Measurements from ENCODE around the gene SORCS1.
A peak's percentile ranks its signal among the peaks of the same experiment; 100 is the strongest.

SORCS1 gene

DNA sequence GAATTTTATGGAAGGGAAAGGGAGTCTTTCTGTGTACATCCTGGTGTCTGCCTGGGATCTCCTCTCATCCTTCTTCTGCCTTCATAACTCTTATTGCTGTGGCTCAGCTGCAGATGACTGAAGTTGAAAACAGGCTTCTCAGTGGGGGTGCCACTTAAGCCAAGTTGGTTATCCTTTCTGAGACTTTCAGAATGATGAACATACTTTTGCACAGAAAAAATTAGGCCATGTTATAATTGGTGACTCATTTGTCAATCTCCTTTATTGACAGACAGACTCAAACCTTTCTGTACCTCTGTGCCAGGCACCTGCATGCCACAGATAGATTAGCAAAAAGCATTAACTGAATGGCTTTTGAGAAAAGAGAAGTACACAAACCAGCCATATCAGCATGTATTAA is 430.3 kb downstream of the SORCS1 start:
- DNase-seq (ENCODE audit: low spot score), result no peak

DNA sequence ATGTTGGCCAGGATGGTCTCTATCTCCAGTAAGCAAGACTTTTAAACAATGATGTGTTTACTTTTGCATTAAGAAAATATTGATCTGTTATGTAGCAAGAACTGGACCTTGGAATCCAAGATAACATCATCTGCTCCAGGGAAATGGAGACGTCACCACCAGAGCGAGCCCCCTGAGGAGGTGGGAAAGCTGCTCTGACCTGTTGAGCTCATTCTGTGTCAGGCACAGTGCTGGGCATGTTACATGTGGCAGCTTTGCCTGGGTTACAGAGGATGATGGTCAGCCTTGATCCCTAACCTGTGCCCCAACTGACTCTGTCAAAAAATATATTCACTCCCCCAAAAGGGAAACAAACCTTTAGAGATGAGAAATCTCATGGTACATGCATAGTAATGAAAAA is 436.3 kb downstream of the SORCS1 start:
- no peak for DNase-seq (ENCODE audit: low spot score)

DNA sequence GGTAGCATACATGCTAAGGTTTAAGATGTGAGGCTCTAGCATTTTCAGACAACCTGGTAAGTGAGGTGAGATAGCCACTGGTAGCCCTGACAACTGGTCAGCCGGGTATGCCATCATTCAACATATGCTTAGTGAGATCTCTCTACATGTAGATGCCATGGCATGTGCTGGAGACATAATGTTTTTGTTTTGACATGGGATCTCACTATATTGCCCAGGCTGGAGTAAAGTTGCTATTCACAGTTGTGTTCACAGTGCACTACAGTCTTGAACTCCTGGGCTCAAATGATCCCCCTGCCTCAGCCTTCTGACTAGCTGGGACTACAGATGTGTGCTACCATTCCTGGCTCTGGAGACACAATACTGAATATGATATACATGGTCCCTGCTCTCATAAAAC is 437.3 kb downstream of the SORCS1 start:
- no peak for DNase-seq (ENCODE audit: low spot score)

DNA sequence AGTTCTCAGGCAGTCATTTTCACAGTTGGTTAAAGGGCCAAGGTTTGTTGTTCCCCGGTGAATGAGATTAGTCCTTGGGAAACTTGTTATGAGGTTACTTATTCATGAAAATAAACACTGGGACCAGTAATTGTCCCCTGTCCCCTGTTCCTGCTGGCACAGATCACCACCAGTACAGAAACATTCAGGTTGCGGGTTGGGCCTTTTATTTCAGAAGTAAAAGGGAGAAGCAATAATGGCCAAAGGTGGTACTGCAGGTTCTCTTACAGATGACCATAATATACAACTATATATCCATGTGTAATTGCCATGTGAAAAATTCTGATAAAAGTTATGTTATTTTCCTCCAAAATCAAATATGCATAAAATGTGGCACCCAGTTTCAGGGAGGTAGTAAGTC is 442.0 kb downstream of the SORCS1 start:
- DNase-seq (ENCODE audit: low spot score), result no peak

DNA sequence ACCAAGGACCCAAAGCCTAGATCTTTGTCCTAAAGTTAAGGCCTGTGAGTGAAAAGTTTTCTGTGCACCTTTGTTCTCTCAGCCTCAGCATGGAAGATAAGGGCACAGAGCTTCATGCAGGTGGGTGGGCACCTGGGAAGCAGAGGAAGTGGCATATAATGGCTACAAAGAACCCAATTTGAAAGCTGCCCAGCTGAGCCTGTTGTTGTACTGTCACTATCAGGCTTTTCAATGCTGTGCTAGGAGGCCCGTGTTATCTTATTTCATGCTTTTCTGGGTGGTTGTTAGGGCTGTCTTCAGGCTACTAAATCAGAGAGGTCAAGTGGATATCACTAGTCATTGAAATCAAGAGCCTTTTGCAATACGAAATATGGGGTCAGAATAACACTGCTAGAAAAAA is 443.8 kb downstream of the SORCS1 start:
- DNase-seq (ENCODE audit: low spot score), result no peak

DNA sequence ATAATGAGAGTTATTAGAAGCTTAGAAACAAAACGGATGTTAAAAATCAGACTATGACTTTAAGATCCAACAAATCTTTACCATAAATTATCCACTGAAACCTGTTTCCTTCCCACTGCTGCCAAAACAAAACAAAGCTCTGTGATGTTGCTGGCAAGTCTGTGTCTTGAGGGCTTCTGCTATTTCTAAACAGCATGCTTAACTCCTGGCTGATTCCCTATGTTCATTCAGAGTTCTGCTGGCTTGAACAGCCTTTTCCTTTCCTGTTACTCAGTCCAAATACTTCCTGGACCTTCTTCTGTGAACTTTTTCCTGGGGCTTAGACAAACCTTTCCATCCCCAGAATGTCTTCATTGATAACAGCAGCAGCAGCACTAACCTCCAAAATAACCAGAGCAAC is 448.1 kb downstream of the SORCS1 start:
- DNase-seq (ENCODE audit: low spot score), result no peak

GRCh38 chr10:106714734-106715555 is 449.6 kb downstream of the SORCS1 start:
- no peak for DNase-seq (ENCODE audit: low spot score)

- no peak for DNase-seq (ENCODE audit: low spot score)
Observed at GRCh38 chr10:106713846-106714245, 450.7 kb downstream of the SORCS1 start.

DNA sequence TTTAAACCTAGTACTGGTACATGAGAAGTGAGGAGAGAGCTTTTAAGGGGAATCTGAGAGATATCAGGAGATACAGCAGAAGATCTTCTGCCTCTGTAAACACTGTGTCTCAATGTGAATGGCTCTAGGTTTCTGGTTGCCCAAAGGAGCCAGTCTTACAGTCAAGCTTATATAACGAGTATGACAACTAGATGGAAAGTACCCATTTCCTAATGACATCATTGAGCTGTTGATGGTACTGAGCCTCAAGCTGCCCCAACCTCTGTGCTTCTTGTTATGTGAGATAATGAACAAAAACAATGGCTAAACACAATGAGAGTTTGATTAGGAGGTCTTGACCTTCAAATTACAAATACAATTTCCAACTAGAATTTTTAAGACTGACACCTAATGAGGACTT is 451.5 kb downstream of the SORCS1 start:
- DNase-seq (ENCODE audit: low spot score), result no peak

DNA sequence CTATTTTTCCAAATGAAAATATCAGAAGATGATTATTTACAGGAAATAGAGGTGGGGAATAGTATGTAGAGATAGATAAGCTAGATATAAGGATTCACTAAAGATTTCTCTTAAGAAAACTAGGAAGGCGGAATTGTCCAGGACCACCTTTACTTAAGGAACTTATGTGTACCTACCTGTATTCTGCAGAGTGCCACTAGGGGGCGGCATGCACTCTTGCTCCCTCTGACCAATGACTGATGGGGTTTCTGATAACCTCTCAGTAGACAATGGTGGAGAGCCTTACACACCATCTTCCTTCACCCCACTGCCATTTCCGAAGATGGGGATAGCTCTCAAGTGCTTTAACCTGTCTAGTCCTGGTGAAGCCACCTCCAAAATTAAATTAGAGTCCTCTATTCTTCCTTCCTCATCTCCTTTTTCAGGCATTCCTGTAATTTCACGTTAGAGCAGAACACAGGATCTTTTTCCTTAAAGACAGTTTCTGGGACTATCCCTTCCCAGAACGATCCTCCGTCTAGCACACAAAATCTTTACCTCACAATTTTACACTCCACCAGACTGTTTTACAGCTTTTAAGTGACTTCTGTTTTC is 453.1 kb downstream of the SORCS1 start:
- no peak for DNase-seq (ENCODE audit: low spot score)

DNA sequence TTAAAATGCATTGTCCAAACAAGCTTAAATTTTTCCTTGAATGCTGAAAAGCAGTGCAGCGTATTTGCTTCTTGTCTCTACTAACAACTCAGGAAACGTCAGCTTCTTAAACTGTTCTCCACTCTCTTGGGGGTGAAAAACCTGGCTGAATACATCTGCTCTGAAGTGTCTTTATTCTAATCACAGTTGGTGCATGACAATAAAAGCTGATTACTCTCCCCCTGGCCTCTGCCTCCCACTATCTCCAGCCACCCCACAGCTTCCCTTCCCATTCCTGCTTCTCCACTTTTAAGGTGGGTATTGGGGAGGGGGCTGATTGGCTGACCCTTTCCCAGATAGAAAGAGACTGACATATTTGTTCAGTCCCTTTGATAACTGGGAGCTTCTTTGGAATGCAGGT is 456.0 kb downstream of the SORCS1 start:
- DNase-seq (ENCODE audit: low spot score), result no peak

- no peak for DNase-seq (ENCODE audit: low spot score)
Observed at GRCh38 chr10:106707657-106708056, 456.8 kb downstream of the SORCS1 start.

DNA sequence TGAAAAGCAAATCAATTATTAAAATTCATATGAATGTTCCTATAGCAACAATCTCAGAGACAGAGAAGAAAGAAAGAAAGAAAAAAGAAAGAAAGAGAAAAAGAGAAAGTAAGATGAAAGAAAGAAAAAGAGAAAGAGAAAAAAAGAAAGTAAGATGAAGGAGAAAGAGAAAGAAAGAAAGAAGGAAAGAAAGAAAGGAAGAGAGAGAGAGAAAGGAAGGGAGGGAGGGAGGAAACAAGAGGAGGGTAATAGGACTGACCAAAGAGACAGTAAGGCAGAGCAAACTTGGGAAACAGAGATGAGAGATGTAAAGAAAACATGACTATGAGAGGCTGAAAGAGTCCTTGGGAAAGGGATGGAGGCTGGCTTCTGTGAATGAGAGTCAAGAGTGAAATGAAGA is 458.4 kb downstream of the SORCS1 start:
- no peak for DNase-seq (ENCODE audit: low spot score)

- DNase-seq (ENCODE audit: low spot score), result peak; percentile 63
Observed at GRCh38 chr10:106705681-106706100, 458.8 kb downstream of the SORCS1 start.

DNA sequence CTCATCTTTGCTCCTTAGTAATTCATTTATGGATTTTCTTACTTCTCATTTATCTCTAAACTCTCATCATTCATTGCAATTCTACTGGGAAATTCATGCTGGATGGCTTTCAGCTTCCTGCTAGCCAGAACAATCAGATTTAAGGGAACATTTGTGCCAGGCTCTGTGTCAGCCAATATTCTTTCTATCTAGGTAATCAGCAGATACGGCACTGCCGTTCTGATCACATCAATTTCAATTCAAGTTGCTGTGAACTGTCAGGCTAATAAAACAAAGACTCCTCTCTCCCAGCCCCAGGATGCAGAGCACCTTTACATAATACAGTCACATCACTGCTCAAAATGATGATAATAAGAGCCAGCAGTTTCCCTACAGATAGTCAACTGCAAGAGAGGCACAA is 468.3 kb downstream of the SORCS1 start:
- DNase-seq (ENCODE audit: low spot score), result no peak

DNA sequence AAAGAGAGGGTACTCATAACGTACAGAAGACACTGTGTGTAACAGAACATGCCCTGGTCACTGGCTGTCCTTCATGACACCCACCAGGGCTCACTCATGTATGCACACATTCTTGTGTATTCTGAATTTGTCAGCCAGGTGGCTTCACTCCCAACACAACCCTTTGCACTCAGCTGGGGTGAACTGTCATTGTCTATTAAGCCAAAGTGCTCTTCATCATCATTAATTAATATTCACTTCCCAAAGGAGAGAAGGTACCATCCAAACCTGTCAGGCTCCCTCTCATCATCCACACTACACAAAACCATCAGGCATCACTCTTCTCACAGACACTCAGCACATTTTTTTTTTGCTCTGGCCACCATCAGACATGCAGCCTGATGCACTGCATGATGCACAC is 469.8 kb downstream of the SORCS1 start:
- no peak for DNase-seq (ENCODE audit: low spot score)

GRCh38 chr10:106682175-106682574 is 482.3 kb downstream of the SORCS1 start:
- DNase-seq (ENCODE audit: low spot score), result no peak

GRCh38 chr10:106680061-106680460 is 484.4 kb downstream of the SORCS1 start:
- no peak for DNase-seq (ENCODE audit: low spot score)

GRCh38 chr10:106679314-106679713 is 485.2 kb downstream of the SORCS1 start:
- no peak for DNase-seq (ENCODE audit: low spot score)

DNA sequence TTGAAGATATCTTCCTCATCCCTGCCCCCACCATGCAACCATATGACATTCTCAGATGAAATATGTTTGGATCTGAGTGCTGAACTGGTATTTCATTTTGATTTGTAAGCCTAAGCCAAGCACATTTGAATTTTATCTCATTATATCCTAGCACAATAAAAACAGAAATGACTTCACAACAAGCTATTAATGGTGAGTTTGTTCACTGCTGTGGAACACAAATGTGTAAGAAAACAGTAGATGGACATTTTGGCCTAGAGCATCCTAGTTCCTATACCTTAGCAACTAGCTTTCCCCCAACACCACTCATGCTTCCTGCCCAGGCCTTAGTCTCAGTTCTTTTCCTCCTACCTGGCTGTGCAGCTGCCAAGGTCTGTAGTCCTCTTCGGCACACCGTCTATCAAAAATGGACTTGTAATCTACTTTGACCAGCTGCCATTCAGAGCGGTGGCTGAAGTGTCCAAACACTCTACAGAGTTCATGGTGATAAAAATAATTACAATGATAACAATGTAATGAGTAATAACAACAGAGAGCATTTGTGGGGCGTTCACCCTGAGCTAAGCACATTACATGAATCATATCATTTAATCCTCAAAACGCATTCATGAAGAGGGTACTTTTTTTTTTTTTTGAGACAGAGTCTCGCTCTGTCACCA is 491.9 kb downstream of the SORCS1 start:
- DNase-seq (ENCODE audit: low spot score), result no peak

GRCh38 chr10:106661767-106662140 is 502.8 kb downstream of the SORCS1 start:
- no peak for DNase-seq (ENCODE audit: low spot score)

DNA sequence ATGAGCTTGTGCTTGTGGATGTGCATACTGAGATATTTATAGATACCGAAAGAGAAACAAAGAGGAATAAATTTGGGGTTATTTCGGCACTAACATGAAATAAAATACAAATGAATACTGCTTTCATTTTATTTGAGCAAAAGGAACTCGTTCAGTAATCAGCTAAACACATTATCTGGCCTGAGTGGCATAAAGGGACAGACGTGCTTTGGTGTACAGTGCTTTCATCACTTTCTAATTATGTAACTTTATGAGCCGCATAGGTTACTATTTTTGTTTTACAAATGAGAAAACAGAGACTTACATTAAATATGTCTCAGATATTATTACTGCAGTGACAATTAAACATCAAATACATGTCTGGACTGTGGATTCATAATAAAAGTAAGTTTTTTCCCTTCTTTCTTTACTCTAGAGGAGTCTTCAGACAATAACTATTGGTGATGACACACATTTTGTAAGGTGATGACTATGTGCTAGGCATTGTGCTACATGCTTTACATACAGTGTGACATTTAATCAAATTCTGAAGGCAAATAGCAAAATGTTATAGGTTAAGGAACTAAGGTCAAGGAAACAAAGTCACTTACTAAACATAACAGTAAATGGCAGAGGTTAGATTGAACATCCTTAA is 503.3 kb downstream of the SORCS1 start:
- no peak for DNase-seq (ENCODE audit: low spot score)

GRCh38 chr10:106660550-106660949 is 504.0 kb downstream of the SORCS1 start:
- no peak for DNase-seq (ENCODE audit: low spot score)
